T-helper 22 cell (primary cell): ENCODE data around the gene RIC1.
"Not testable (repeated sequence)": the region's sequence is repeated elsewhere in the genome, so short reads cannot be mapped to it uniquely, and the experiment has no call there.

Experiments
- DNase-seq: peaks from one replicate; pipeline ENCODE4 v3.0.0-alpha.2; 2020; ENCODE audit warnings: low read depth

RIC1 gene

DNA sequence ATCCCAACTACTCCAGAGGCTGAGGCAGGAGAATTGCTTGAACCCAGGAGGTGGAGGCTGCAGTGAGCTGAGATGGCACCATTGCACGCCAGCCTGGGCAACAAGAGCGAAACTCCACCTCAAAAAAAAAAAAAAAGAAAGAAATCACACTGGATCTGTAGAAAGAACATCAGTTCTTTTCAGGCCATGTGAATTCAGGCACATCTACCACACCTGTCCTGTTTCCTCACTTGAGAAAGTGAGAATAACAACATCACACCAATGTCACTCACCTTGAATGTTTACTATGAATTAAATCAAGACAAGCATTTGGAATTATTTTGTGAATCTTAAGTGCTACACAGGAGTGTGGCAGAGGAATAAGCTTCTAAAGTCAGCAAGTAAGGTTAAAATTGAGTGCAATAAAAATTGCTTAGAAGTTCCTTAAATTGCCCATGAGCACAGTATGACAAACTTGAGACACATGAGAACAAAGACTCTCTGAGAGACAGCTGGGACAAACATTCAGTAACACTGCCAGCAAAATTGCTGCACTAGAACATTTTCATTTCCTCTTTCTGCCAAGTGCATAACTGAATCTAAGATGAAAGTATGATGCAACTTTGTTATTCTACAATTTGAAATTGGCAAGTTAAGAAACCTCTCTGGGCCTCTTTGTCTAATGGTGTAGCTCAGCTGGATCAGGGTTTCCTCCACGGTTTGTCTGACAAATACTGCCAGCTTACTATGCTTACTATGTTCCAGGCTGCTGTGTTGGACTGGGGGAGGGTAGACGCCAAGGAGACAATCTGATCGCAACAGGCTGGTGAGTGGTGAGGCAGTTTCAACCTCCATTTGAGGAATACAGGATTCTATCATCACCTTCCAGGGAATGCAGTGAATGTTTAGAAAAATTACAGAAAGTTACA, 1.9 kb upstream of the RIC1 start:
- no peak for DNase-seq

DNA sequence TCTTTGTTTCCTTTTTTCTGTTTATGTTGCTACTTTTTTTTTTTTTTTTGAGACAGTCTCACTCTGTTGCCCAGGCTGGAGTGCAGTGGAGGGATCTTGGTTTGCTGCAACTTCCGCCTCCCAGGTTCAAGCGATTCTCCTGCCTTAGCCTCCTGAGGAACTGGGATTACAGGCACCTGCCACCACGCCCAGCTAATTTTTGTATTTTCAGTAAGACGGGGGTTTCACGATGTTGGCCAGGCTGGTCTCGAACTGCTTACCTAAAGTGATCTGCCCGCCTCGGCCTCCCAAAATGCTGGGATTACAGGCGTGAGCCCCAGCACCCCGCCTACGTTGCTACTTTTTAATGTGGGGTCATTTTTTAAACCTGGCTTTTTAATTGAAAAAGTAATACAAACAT, 1.2 kb upstream of the RIC1 start:
- DNase-seq = not testable (repeated sequence)

DNA sequence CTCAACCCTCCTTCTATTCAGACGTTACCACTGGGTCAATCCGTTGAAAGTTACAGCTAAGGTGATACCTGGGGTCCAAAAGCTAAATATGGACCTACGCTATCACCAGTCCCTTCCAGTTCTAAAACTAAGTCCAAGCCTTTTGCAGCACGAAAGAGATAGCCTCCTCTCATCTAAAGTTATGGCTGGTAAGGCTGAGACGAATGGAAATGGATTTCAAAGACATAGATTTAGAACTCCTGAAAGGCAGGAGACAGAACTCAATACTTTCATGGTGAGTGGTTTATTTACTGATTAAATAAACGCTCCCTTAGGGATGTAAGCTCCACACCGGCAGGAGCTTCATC, 751 bp upstream of the RIC1 start:
- DNase-seq = no peak

DNA sequence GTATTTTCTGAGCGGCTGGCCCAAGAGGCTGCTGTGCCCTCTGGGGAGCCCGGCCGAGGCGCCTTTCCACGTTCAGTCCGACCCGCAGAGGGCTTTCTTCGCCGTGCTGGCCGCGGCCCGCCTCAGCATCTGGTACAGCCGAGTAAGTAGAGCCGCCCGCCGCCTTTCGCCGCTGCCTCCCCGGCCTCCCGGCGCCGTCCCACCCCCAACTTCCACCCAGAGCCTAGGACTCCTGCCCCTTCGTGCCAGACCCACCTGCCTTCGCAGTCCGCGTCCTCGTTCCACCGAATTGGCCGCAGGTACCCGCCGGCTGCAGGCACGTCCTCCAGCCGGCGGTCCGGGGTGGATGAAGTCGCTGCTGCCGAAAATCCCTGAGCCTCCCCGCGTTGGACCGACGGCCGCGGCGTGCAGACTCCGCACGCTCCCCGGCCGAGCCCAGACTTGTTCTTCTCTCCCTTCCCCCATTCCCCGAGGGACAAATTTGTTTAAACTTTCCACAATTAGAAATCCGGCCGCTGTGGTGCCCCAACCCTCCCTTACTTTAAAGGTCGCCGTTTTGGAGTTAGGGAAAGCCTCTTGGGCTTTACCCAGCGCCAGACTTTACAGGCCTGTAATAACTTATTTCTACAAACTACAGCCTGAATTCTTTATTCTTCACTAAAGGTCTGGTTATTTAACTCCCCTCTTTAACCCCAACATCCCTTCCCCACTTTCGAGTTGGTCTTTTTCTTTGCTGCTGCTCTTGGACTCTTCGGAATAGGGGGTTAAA, 589 bp downstream of the RIC1 start:
- DNase-seq = peak; percentile 20

DNA sequence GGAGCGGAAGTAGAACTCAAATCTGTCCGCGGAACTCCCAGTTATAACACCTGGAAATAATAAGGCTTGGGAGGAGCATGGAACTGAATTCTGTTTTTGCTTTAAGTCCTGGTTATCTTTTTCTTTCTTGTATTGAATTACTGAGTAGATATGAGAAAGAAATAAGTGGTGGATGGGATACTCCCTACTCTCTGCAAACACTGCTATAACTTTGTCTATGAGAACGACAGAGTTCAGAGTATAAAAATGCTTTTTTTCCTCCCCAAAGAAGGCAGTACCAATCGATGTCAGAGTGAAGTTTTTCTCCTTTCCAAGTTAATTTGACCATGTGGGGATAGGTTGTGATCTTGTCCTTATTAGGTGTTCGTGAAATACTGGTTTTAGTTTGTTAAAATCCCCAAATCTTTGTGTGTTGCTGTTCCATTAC, 1.2 kb downstream of the RIC1 start:
- DNase-seq = no peak

DNA sequence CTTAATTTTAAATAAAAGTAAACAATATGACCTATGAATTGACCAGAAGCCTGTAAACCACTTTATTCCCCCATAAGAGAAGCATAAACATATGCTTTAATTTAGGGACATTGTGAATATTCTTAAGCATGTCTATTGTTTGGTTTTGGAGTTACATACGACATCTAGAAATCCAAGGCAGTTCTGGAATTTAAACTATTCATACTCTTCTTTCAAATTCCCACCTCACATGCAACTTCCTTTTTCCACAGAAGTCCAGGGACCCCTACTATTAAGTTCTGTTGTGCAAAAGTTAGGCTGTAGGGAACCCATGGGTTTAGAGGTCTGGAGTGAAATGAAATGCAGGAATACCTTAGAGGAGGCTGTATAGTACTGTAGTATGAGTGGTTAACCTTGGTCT, 2.1 kb downstream of the RIC1 start:
- DNase-seq = no peak

DNA sequence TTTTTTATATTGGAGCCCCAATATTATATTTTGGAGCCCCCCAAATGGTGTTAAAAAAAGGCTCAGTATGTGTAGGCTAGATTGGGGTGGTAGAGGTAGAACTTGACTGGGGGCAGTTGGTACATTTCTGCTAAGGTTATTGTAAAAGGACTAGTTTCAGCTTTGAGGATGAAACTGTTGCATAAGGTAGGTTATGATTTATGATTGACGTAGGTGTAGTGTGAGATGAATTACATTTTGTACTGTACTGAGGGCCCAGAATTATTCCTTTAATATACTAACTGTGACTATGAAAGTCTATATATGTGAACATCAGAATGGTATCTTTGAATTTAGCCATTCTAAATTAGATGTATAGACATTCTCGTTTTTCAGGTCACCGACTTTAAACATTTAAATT, 3.6 kb downstream of the RIC1 start:
- no peak for DNase-seq

DNA sequence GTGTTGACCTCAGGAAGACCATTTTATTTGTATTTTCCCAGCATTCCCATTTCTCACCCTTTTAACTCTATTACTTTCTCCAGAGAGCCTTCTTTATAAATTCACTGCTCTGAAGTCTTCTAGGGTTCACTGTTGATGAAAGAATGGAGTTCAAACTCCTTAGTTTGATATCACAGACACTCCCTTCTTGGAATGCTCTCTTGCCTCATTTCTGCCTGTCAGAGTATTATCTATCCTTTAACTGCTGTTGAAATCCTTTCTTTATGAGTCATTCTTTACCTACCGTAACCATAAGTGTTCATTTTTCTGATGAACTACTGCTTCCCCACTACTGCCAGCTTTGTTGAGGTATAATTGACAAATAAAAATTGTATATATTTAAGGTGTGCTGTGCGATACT, 4.3 kb downstream of the RIC1 start:
- DNase-seq = no peak

DNA sequence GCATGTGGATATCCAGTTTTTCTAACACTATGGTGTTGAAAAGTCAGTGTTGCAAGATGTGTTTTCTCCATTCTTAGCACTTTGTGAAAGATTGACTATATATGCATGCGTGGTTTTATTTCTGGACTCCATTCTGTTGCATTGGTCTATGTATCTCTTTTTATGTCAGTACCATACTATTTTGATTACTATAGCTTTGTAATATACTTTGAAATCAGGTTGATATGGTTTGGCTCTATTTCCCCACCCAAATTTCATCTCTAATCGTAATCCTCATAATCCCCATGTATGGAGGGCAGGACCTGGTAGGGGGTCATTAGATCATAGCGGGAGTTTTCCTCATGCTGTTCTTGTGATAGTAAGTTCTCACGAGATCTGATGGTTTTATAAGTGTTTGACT, 6.5 kb downstream of the RIC1 start:
- DNase-seq = no peak

DNA sequence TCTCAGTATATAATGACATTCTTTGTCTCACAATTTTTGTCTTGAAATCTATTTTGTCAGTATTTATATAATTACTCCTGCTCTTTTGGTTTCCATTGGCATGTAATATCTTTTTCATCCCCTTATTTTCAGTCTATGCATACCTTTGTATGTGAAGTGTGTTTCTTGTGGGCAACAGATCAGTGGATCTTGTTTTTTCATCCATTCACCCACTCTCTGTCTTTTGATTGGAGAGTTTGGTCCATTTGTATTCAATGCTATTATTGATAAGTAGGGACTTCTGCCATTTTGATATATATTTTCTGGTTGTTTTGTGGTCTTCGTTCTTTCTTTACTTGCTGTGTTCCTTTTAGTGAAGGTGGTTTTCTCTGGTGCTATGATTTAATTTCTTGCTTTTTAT, 10.9 kb downstream of the RIC1 start:
- DNase-seq = no peak

DNA sequence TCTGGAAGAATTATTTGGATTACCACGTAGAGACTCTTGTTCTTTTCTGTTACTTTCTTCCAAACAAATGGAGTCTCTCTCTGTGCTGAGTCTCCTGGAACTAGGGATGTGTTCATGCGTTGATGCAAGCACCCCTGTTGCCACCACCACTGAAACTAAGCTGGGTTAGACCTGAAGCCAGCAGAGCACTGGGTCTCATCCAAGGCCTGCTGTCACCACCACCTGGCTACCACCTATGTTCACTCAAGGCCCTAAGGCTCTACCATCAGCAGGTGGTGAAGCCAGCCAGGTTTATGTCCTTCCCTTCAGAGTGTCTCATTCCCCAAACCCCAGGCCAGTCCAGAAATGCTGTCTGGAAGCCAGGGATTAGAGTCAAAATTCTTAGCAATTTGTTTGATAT, 13.3 kb downstream of the RIC1 start:
- no peak for DNase-seq

DNA sequence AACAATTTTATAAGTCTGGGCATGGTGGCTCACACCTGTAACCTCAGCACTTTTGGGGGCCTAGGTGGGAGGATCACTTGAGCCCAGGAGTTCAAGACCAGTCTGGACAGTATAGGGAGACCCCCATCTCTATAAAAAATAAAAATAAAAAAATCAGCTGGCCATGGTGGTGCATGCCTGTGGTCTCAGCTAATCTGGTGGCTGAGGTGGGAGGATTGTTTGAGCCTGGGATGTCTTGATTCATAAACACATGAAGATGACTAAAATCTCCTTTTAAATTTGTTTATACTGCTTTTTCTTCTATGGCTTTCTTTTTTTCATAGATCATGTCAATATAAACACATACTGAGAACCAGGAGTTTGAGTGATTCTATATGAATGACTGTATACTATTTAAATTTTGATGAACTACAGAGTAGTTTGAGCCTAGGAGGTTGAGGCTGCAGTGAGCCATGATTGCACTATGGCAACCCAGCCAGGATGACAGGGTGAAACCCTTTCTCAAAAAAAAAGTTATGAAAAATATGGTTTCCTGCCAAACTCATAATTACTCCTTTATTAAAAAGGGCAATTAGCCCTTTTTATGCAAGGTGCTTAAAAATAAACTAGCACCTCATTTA, 14.2 kb downstream of the RIC1 start:
- no peak for DNase-seq

DNA sequence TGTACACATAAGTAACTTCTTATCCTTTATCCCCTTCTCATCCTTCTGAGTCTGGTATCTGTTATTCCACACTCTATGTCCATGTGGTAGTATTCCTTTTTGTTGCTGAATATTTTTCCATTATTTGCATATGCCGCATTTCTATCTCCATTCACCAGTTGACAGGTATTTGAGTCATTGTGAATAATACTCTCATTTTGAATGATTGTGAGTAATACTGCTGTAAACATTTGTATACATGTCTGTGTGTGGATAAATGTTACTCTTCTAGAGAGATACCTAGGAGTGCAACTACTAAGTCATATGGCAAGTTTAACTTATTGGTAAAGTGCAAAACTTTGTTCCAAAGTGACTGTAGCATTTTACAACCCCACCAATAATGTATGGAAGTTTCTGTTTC, 15.6 kb downstream of the RIC1 start:
- no peak for DNase-seq

DNA sequence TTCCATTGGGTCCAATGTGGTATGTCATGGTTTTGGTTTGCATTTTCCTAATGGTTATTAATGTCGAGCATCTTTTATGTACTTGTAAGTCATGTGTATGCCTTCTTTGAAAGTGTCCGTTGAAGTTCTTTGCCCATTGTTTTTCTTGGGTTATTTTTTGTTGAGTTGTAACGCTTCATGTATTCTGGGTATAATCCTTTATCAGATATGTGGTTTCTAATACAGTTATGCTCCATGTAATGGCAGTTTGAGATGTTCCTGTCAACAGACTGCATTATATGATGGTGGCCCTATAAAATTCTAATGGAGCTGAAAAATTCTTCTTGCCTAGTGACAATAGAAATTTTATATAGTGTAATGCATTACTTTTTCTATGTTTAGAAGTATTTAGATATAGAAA, 17.2 kb downstream of the RIC1 start:
- DNase-seq = no peak

DNA sequence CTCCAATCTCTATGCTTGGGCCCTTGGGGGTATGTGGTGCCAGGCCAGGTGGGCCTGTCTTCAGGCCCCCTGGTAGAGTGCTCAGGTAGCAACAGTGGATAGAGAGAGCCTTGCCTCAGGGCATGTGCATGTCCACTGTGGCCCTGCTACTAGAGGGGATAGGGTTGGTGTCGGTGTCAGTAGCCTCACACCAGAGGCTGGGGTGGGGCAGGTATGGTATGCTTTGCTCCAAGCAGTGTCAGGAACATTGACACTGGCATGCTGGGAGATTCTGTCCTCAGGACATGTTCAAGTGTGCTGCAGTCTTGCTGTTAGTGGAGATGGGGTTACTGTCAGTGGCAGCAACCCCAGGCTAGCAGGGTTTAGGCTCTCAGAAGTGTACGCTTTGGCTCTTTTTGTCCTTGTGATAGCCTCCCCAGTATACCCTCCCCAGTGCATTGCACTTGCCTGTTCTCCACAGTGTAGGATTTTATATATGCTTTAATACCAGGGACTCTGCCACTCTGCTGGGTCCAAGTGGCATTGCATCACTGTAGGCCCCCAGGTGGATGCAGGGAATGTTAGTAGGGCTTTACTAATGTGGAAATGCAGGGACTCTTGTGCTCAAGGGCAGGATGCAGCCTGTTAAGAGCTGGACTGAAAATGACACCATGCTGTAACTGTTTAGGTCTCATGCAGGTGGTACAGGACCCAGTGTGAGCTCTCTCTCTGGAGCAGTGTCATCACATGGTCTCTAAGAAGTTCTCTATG, 21.6 kb downstream of the RIC1 start:
- DNase-seq = no peak

DNA sequence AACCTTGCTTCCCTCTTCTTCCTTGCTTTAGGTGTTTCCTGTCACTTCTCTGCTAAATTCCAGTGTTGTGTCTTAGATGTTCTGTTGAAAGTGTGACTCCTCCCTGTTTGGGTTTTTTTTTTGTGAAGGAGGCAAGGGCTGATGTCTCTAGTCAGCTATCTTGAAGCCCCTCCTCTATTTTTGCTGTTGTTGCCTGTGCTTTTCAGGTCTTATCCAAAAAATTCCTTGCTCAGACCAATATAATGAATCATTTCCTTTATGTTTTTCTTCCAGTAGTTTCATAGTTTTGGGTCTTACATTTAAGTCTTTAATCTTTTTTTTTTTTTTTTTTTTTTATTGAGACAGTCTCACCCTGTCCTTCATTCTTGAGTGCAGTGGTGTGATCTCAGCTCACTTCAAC, 22.3 kb downstream of the RIC1 start:
- DNase-seq = no peak

DNA sequence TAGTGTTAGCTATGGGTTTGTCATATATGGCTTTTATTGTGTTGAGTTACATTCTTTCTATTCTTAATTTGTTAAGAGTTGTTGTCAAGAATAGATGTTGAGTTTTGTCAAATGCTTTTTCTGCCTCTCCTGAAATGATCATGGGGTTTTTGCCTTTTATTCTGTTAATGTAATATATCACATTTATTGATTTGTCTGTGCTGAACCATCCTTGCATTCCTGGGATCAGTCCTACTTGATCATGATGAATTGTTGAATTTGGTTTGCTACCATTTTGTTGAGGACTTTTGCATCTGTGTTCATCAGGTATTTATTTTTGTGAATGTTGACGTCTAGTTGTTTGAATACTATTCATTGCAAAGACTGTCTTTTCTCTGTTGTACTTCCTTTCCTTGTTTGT, 23.9 kb downstream of the RIC1 start:
- no peak for DNase-seq

DNA sequence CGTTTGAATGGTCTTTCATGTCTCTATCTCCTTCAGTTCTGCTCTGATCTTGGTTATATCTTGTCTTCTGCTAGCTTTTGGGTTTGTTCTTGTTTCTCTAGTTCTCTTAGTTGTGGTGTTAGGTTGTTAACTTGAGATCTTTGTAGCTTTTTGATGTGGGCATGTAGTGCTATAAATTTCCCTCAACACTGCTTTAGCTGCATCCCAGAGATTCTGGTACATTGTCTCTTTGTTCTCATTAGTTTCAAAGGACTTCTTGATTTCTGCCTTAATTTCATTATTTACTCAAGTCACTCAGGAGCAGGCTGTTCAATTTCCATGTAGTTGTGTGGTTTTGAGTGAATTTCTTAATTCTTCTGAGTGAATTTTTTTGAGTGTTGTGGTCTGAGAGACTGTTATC, 33.9 kb downstream of the RIC1 start:
- DNase-seq = not testable (repeated sequence)

DNA sequence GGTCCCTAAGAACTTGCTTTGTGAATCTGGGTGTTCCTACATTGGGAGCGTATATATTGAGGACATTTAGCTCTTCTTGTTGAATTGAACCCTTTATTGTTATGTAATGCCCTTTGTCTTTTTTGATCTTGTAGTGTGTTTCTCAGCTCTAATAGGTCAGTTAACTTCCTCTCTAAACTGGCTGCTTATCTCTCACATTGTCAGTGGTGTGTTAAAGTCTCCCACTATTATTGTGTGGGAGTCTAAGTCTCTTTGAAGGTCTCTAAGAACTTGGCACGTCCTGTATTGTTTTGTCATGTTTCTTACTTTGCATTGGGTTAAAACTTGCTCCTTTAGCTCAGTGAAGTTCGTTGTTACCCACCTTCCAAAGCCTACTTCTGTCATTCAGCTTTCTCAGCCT, 36.2 kb downstream of the RIC1 start:
- DNase-seq = no peak

DNA sequence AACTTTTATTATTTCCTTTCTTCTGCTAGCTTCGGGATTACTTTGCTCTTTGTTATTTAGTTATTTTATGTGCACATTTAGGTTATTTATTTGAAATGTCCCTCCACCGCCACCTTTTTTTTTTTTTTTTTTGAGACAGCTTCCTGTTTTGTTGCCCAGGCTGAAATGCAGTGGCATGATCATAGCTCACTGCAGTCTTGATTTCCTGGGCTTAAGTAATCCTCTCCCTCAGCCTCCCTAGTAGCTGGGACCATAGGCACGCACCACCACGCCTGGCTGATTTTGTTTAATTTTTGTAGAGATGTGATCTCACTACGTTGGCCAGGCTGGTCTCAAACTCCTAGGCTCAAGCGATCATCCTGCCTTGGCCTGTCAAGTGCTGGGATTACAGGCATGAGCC, 38.5 kb downstream of the RIC1 start:
- DNase-seq = no peak

DNA sequence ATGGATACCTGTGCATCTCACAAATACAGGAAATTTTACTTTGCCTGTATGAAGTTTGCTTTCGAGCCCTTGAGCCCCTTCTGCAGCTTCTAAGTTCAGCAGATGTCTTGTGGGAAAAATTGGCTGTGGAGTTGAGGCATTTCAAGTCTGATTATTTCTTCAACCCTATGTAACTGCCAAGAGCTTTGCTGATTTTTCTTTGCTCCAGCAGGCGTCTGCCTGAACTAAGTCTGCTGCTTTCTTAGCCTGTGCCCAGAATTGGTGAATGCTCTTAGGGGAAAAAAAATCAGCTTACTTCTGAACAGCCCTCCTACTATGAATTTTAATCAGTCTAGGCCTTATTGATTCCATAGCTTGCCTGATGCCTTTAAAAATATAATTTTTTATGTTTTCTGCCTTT, 41.2 kb downstream of the RIC1 start:
- no peak for DNase-seq

DNA sequence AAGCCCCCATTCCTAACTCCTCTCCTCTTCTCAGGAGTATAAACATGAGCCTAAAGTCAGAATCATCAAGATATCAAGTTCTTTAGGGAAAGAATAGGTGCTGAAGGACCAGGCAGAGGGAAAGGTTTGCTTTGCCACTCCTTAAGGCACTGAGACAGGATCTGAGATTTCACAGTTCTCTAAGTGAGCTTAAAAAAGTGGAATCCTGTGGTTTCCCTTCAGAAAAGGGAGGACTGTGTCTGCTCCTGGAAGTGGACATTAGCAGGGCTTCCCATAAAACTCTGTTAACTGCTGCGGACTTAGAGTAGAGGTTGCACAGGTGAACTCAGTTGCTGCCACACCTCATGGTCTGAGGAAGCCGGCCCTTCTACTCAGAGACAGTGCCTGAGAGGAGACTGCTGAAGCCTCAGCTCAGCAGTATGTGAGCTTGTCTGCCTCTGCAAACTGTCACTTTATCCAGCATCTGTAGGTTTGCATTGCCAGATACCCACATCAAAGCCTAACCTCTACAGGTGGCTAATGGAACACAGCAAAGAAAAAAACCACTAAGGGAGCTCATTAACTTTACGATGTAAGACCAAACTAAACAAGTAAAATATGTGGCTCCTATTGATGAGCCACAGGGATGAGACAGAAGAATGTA, 42.9 kb downstream of the RIC1 start:
- DNase-seq = no peak
